Measurements from ENCODE around the gene JAKMIP3. TPM values are rescaled to one million over a fixed set of nuclear protein-coding genes. Genes with fewer than 3 reads are reported as not detected.

JAKMIP3 gene
- total RNA-seq, 1 experiment from 2014 or later, result 0.02 TPM

DNA sequence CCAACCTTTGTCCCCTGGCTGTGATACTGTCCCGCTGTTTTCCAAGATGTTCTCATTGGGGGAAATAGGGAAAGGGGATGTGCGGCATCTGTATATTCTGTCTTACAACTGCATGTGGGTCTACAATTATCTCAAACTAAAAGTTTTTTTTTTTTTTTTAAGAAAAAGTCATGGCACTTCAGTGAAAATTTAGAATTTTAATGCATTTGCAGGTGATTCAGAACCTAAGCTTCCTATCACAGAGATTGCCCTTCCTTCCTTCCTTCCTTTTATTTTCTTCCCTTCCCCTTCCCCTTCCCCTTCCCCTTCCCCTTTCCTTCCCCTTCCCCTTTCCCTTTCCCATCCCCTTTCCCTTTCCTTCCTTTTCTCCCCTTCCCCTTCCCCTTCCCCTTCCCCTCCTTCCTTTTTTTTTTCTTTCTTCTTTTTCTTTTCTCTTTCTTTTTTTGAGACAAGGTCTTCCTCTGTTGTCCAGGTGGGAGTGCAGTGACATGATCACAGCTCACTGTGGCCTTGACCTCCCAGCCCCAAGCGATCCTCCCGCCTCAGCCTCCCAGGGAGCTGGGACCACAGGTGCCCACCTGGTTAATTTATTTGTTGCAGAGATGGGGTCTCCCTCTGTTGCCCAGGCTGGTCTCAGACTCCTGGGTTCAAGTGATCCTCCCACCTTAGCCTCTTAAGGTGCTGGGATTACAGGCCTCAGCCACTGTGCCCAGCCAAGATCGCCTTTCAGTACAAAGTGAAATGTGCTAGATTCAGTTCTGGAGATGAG lies 32.0 kb downstream of the JAKMIP3 start:
- DNase-seq (ENCODE audit: low read depth), result no peak

DNA sequence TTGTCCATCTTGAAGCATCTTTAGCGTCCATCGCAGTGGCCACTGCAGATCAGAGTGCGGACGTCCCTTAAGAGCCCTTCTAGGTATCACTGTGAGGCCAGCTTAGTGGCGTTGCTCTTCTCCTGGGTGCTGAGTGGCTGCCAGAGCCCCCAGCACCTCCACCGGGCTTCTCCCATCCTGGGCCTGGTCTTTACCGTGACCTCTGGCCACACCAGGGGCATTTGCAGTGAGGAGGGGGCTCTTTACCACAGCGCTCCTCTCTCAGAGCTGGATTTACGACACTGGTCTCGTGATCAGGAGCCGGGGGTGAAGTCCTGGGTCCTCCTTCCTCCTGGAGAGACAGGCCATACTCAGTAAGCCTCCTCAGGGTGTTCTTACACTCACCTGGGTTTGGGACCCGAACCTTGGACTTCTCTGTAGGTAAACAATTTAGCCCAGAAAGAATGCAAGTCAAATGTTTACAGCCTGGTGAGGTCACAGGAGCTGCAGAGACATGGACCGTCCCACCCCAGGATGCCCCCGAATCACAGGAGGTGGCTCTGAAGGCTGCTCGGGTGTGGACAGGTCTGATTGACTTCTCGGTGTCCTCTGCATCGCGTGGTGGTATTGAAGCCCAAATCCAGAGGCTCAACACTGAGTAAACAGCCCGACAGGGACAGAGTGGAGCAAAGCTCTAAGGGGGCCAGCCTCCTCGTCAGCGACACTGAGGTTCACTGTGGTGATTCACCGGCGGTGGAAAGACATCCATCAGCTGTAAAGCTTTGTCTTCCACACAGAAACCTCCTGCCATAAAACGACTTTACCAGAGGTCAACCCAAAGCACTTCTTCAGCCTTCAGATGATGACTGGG lies 33.0 kb downstream of the JAKMIP3 start:
- DNase-seq (ENCODE audit: low read depth), result no peak

- no peak for DNase-seq (ENCODE audit: low read depth)
Measured at GRCh38 chr10:132099389-132100090, 33.8 kb downstream of the JAKMIP3 start.

DNA sequence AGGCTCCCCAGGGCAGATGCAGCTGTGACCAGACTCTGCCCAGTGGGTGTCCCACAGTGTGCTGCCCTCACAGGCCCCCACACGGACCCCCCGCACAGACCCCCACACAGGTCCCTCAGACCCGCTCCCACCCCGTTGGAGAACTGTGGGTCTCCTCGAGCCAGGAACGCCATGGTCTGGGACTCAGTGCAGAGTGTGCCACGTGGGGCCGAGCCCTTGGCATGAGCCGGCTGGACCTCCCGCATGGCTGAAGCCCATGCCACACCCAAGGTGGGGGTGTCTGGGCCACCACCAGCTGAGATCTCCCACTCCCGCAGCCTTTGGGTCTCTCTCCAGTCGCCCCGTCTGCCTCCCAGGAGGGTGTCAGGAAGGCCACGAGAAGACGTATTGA lies 34.3 kb downstream of the JAKMIP3 start:
- DNase-seq (ENCODE audit: low read depth), result no peak

DNA sequence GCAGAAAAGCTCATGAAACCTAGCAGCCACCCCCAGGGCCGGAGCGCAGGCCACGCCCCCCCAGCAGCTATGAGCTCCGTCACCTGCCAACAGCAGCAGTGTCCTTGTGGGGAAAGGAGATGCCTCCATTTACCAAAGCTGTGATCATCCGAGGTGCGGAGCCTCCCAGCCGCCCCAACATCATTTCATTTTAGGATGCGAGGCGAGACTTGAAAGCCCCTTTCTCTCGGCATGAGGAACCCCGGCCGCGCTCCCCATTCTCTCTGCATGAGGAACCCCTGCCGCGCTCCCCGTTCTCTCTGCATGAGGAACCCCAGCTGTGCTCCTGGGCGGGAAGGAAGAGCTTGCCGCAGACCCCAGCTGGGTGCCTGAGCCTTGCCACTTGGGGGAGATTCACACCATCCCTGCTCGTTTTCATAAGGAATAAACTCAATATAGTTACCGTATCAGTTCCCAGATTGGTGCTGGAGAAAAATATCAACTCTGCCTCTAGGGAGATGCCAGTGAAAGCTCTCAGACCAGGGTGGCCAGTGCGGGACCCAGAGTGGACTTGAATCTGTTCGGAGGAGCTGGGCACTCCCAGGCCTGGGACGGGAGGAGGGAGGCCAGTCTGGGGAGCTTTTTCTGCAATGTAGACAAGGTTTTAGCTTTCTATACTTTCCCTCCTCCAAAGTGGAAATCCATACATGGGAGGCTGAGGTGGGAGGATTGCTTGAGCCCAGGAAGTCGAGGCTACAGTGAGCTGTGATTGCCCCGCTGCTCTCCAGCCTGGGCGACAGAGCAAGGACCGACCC lies 35.0 kb downstream of the JAKMIP3 start:
- no peak for DNase-seq (ENCODE audit: low read depth)

DNA sequence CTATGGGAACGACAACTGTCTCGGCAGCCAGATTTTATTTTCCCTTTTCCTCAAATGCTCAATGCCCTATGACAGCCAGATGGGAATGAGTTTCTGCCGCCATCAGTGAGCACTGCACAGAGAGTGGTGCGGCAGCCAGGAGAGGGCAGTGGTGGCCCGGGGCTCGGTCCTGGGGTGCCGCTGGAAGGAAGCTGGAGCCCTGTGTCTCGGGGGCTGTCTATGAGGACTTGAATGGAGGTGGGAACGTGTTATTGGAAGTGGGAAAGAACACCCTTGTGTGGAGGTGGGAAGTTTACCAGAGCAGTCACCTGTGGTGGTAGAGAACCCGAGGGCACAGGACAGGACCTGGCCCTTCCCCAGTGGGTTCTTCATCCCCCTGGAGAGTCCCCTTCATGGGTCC lies 35.8 kb downstream of the JAKMIP3 start:
- no peak for DNase-seq (ENCODE audit: low read depth)

- no peak for DNase-seq (ENCODE audit: low read depth)
Measured at GRCh38 chr10:132102071-132102716, 36.4 kb downstream of the JAKMIP3 start.

GRCh38 chr10:132102717-132103110 lies 37.0 kb downstream of the JAKMIP3 start:
- no peak for DNase-seq (ENCODE audit: low read depth)

- DNase-seq (ENCODE audit: low read depth), result no peak
Measured at GRCh38 chr10:132103116-132103910, 37.6 kb downstream of the JAKMIP3 start.

GRCh38 chr10:132104062-132104461 lies 38.3 kb downstream of the JAKMIP3 start:
- no peak for DNase-seq (ENCODE audit: low read depth)

DNA sequence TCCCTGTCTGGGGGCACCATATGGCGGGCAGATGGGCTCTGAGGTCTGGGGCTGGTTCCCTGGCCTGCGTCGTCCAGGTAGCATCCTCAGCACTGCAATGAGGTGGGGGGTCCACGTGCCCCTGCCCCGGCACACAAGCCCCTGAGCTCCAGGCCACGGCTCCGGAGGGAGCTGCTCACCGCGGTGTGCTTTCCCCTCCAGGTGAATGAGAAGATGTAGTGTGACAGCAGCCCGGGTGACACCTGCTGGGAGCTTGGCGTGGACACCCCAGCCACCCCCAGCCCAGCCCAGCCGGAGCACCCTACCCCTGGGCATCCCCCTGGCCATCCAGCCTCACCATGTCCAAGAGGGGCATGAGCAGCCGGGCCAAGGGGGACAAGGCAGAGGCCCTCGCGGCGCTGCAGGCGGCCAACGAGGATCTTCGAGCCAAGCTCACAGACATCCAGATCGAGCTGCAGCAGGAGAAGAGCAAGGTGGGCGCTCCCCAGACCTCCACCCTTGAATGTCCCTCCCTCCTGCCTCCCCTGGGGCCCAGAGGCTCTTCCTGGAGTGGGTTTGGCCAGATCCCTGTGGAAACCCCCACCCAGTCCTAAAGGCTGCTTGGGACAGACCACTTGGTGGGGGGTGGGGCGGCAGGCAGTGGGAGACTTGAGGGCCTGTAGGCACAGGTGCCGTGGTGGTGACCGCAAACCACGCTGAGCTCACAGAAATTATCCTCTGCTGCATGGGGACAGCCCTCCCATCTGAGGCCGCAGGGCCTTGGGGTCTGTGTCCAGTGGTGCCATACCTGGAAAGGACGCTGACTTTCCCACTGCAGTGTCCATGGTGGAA lies 38.9 kb downstream of the JAKMIP3 start:
- no peak for DNase-seq (ENCODE audit: low read depth)

DNA sequence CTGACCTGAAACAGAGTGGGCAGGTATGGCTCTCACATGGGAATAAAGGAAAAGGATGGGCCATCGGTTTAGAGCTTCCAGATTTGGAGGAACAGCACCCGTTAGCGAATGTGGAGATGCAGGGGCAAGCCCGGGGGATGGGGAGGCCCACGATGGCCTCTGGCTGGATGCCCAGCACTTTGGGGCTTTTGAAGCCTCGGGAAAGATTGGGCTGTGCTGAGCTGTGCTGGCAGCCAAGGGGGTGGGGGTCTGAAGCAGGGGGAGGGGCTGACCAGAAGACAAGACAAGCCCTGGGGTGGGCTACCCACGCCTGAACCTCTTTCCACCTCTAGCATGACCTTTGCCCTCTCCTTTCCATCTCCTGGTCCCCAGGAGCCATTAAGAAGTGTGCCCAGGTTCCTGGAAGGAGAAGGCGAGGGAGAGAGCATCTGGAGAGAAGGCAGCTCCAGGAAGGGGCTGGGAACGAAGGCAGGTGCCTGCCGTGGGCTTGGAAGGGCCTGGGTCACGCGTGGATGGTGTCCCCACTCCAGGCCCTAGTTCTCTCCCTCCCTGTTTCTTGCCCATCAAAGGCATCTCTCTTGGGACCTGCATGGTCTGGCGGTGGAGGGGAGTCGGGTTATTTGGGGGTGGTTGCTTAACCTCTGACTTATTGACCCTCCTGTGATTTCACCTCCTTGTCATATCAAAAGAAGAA lies 39.7 kb downstream of the JAKMIP3 start:
- no peak for DNase-seq (ENCODE audit: low read depth)

GRCh38 chr10:132106431-132106830 lies 40.7 kb downstream of the JAKMIP3 start:
- DNase-seq (ENCODE audit: low read depth), result no peak

DNA sequence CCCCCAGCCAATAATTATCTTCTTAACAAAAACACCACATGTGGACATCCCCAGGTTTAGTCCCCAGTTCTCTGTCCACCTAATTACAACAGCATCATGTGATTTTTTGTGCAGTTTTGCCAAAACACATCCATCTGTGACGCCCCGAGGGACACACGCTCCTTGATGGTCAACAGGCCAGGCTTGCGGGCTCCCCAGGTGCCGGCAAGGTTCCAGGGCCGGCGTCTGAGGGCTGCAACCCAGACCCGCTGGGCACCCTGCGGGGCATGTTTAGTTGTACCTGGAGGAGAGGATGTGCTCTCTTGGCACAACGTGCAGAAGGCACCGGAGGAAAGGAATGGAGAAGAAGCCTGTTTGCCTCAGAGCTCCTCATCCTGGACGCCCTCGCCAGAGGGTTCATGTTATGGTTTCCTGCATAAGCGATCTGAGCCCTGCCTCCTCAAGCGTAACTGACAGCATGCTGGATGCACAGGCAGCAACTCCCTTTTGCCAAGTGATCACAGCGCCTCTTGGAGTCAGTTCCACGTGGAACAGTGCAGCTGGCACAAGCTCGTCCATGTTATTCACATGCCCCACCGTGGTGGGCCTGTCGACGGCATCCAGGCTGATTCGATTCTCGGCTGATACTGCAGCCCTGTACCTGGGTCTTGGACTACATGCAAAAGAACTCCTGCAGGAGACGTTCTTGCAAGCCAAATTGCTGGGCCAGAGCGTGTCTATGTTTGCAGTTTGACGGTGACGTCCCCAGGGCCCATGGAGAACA lies 41.6 kb downstream of the JAKMIP3 start:
- no peak for DNase-seq (ENCODE audit: low read depth)

DNA sequence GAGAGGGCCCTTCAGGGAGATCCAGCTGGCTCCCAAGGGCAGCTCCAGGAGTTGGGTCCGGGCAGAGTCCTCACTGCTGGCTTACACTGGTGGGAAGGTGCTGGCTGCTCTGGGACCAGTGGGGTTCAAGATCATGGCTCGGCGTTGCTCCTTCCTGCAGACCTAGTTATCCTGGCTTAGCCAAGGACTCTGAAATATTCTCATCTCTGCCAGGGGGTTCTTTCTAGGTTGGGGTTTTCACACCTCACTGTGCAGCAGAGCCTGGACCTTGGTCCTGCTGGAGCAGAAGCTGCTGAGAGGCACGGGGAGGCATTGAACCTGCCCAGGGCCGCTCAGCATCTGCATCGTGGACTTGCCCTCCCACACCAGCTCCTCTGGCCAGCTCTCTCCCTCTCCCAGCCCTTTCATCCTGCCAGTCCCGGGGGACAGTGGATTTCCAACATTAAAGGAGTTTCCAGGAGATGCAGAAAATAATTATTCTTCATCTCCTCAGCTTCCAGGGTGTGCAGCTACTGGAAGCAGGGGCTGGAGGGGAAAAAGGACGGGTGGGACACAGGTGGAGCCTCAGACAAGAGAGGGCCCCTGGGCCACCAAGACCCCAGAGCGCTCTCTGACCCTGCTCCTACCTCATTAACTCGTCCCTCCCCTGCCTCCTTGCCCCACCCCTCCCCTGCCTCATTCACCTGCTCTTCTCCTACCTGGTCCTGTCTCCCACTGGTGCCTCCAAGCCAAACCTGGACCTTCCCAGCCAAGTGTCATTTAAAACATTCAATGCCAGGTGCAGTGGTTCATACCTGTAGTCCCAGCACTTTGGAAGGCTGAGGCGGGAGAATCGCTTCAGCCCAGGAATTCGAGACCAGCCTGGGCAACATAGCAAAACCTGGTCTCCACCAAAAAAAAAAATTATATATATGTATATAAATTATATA lies 42.5 kb downstream of the JAKMIP3 start:
- no peak for DNase-seq (ENCODE audit: low read depth)

- no peak for DNase-seq (ENCODE audit: low read depth)
Measured at GRCh38 chr10:132109341-132110110, 43.8 kb downstream of the JAKMIP3 start.

Measured in M059J (cell line).